T follicular helper cell (primary cell): ENCODE data around the gene THAP10.

Source experiments
- DNase-seq: peaks from one replicate; pipeline ENCODE4 v3.0.0-alpha.2; 2020; ENCODE audit warnings: low read depth

THAP10 gene

DNA sequence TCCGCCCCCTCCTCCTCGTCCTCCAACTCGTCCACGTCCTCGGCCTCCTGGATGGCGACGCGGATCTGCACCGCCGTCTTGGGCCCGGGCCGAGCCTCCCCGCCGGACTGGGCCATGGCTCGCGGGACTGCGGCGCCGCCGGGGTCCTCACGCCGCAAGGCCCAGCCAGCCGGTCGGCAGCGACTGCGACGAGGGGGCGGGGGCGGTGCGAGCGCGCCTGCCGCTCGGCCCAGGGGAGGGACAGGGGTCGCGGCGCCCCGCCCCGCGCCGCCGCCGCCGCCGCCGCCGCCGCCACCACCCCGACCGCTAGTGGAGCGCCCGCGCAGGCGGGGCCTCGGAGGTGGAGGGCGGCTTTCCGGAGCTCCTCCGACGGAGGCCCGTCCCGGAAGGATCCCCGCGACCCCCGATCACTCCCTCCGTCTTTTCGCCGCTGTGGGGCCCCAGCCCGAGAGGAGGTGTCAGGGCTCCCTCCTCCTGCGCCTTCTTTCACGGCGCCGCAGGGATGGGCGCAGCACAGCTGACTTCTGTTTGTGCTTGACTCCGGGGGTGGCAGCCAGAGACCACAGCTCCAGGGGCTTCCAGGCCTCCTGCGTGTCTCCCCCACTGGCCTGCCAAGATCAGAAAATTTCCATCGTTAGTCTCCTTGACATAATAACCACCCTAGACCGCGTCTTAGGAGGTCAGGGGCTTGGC is 38.1 kb downstream of the THAP10 start, which contains the start of gene LARP6:
TSS of gene LARP6 (minus strand) at position 185 of the 693 bp plus-strand sequence. CDS start at position 116, 69 bp downstream.
- DNase-seq = no peak

DNA sequence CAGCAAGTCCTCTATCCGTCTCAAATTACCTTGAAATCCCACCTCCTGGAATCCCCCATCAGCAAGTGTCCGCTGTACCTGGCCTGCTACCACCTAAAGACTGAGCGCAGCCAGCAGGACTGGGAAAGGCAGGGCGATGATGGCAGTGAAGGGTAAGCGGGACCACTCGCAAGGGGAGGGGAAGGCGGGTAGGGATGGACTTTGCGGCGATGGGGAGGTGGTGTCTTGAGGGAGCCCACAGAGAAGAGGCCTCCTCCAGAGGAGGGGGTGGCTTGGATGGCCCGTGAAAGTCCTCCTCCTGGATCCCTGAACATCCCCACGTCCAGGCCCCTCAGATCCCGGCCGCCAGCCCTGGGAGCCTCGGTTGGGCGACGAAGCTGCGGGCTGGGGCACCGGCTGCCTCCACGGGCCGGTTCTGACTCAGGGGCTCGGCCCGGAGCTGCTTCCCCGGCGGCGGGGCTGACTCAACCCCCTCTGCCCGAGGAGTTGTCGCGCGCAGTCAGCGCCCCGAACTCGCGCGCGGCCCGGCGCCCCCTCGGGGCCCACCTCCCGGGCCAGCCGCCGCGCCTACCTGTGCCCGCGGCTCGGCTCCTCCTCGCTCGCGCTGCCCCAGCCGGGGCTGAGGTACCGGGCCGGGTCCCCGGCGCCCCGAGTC is 38.8 kb downstream of the THAP10 start:
- no peak for DNase-seq

GRCh38 chr15:70852501-70853317 is 39.5 kb downstream of the THAP10 start:
- DNase-seq = no peak

DNA sequence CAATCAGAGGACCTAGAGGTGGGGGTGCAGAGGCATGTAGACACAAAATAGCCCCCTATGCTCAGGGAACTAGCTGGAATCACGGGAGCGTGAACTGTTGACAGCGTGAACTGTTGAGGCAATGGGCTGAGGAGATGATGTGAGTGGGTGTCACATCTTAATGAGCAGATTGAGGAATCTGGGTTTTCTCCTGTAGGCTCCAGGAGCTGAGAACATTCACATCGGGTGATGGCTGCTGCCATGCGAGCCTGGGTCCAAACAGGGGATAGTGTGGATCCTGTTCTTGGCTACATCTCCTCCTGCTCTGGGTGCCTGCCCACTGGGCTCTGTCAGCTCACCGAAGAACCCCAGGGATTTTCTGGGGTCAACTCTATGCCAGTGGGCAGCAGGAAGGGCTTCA is 40.3 kb downstream of the THAP10 start:
- no peak for DNase-seq

GRCh38 chr15:70845602-70846360 is 46.5 kb downstream of the THAP10 start:
- no peak for DNase-seq

- no peak for DNase-seq
These were observed 54.8 kb downstream of the THAP10 start for GRCh38 chr15:70837476-70837875.

- DNase-seq = no peak
These were observed 56.4 kb downstream of the THAP10 start for GRCh38 chr15:70835841-70836240.

DNA sequence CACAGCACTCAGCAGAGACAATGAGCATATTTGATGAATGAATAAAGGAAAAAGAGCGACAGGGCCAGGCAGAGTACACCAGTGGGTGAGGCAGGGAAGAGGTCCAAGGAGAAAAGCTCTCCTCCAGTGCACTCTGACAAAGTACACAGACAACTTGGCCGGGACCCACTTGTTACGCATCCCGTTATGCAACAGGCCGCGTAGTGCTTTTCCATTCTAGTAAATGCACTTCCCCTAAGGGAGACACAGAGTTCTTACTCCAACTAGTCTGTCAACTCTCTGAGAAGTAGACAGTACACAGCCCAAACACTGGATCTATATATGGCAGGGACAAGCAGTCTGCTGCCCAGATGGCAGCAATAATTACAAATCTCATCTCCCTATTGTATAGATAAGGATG is 56.8 kb downstream of the THAP10 start:
- no peak for DNase-seq

GRCh38 chr15:70834999-70835398 is 57.2 kb downstream of the THAP10 start:
- DNase-seq = no peak

DNA sequence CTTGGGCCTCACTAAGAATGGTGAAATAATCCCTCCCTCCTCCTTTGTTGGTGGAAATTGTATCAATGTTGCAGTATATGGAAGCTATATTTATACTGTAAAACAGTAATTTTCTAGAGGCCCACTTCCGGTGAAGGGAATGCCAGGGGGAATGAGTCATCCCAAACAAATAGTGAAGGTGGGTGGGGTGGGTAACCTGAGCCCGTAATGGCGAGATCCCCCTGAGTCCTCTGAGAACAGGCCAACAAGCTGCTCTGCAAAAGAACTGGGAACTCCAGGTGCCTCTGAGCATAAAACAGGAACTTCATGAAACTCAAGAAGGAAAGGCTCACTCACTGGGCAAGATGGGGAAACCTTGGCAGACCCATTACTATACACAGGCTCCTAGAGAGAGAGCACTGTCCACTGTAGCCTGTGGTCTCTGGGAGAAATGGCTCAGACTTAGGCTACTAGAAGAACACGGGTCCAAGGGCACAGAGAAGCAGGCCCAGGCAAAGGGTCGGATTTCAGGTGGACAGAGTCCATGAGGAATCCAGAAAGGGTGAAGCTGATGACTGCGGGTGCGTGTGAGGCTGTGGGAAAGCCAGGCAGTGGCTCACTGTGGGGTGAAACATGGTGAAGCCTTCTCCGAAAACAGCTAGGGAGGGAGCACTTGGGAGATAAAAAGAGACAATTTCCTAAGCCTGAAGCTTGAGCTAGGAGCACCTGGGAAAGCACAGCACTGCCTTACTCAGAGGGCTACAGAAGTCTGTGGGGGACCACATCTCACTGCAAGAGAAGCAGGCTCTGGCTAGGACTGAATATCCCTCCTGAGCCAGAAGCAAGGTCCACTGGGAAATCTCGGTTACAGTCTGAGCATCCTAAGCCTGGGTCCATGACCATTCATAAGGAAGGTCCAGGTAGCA is 58.1 kb downstream of the THAP10 start:
- no peak for DNase-seq

DNA sequence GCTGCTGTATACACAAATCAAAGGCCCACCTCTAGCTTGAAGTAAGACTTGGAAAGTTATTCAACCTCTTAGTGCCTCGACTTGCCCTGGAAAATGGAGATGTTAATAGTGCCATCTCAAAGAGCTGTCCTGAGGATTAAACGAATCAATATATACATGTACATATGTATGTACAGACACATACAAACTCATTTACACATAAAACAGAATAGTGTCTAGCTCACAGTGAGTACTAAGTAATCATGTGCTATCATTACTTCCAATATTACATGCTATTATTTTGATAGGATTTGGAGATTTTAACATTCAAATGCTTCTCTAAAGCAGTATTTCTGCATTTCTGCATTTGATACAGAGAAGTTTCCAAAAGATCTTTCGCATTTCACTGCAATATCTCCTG is 58.8 kb downstream of the THAP10 start:
- no peak for DNase-seq

DNA sequence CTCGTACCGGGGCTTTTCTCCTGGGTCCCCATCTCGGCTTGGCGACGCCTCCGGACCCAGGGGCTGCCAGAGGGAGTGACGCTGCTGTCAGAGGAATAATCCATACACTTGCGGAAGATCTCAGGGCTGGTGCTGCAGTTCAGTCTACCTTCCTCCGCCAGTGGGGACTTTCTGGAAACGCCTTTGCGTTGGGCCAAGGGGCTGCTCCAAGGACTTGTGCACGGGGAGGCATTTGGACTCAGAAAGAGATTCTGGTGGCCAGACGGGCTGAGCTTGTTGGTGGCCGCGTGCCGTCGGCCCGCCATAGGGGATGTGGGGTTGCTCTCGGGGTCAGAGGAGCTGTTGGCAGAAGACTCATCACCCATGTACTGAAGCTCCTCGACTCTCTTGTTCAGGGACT is 60.1 kb downstream of the THAP10 start:
- no peak for DNase-seq
